GM18870 (cell line): Measurements from ENCODE around the gene CDK7.

Experiments
- ATAC-seq: cut with Tn5 transposase; IDR thresholded peaks from one replicate; pipeline ENCODE4 v1.9.1; 2021; ENCODE audit warnings: moderate library complexity; ENCODE audit not compliant: unreplicated experiment

CDK7 gene

DNA sequence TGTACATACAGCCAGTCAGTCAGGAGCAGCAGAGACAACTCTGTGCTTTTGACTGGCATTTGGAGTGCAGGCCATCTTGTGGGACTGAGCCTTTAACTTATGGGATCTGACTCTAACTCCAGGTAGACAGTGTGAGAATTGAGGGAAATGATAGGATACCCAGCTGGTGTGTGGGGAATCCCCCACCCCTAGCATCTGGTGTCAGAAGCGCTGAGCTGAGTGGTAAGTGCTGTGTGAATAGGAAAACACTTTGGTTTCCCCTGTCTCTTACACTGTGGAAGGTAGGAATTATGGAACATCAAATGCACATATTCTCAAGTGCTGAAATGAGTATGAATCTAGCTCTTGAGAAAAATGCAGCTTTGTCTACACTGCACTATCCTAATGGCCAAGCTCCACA lies 54.0 kb downstream of the CDK7 start:
- ATAC-seq, result no peak

DNA sequence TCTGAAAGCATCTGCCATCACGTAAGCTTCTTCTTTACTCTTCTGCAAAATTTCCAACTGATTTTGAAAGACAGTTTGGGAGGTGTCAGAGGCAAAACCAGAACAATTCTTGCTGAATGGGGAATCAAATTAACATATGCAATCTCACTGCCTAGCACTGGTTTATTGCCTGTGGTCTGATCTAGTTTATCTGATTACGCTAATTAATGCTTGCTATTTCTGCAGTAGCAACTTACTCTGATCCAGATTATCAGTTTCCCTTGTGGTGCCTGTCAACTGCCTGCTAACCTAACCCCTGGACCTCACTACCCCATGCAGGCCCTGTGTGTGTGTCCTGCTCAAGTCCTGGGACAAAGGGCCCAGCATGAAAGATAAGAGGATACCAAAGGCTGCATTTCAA lies 57.6 kb downstream of the CDK7 start:
- no peak for ATAC-seq

DNA sequence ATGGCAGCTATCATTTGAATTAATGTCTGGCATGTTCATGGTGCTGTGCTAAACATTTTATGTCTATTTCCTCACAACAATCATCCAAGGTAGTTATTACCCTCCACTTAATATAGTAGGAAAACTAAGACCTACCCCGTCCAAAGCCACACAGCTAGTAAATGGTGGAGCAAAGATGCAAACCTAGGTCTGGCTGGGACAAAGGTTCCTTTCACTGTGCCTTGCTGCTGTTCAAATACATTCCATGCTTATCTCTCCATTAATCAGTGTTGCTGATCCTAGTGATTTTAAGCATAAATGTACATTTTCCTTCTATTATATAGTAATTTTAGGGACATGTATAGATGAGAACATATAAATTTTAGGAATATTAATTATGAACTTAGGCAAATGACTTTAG lies 59.2 kb downstream of the CDK7 start:
- ATAC-seq, result no peak

DNA sequence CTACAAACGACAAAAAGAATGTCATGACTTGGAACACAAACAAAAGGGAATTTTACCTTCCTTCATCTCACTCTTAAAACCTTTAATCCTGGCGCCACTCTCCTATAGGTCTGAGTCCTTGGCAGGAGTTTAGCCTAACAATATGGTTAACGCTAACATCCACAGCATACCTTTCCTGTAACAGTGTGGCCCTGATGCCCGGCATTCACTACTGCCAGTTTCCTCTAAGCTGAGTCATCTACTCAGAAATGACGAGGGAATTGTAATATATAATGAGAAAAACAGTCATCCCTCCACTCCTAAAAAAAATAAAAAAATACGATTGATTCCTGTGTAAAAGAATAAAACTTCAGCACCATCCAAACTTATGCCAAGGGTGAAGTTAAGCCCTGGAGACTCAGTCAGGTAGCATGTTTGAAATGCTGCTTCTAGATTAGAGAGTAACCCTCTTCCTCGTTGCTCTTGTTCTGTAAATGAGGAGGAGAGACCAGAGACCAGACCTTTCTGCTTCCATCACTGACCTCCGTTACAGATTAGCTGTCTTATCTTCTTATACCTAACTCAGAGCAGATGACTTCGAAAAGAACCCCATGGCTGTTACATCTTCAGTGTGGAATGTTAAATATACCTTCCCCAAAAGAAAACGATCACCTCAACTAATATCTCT lies 60.5 kb downstream of the CDK7 start:
- ATAC-seq, result no peak

DNA sequence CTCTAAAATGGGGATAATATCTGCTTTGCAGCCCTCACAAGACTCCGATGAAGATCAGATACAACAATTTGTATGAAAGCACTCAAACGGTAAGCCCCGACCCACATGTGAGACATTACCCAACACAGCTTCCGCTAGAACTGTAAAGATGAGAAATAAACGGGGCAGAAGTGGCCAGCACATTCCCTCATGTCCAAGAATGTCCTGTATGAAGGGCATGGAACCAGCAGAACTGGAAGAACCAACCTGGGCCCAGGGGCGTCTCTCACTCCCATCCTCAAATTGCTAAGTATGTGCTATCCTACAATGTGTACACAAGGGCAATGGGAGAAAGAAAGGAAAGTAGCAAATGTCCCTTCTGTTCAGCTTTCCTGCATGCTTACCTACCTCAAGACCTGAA lies 64.9 kb downstream of the CDK7 start:
- no peak for ATAC-seq

DNA sequence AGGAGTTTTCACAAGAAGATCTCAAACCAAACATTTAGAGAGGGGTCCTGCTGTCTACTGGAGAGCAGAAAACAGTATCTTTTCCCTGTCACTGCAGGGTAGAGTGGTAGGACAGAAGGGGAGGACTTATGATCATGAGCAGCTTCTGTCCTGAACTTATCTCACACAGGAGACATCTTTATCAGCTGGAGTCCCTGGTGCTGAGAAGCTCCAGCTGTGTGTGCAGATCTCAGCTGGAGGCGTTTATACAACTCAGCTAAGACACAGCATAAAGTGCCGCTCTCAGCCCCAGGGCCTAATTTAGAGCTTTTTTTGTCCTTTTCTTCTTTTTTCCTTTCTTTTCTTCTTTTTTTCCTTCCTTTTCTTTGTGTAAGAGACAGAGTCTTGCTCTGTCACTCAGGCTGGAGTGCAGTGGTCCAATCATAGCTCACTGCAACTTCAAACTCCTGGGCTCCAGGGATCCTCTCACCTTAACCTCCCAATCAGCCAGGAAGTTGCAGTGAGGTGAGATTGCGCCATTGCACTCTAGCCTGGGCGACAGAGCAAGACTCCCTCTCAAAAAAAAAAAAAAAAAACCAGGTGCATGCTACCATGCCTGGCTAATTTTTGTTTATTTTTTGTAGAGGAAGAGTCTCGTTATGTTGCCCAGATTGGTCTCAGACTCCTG lies 66.0 kb downstream of the CDK7 start:
- no peak for ATAC-seq

DNA sequence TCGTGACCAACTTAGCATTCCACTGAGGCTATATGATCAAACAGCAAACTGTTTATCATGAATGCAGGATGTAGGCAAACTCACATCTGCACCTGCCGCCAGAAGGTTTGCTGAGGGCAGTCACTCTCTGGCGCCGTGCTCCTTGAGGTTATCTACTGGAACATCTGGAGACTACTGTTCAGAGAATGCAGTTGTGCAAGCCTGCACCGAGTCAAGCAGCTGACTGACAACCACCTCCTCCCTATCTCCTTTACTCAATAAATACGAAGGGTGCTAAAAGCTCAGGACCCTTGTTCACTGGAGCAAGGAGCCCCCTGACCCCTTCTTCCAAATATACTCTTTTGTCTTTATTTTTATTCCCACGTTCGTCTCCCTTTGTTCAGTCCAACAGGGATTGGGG lies 70.8 kb downstream of the CDK7 start:
- no peak for ATAC-seq

DNA sequence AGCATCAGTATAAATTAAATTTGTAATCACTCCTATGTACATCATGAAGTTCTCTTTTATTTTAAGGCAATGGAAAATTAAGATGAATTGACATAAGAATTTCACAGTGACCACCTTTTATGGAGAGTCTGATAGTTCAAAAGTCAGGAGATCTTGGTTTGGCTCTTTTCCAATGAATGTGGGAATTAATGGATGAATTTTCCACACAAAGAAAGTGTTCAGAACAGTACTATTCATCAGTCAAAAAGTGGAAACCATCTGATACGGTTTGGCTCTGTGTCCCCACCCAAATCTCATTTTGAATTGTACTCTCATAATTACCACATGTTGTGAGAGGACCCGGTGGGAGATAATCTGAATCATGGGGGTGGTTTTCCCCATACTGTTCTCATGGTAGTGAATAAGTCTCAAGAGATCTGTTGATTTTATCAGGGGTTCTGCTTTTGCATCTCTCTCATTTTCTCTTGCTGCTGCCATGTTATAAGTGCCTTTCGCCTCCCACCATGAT lies 73.4 kb downstream of the CDK7 start:
- no peak for ATAC-seq

DNA sequence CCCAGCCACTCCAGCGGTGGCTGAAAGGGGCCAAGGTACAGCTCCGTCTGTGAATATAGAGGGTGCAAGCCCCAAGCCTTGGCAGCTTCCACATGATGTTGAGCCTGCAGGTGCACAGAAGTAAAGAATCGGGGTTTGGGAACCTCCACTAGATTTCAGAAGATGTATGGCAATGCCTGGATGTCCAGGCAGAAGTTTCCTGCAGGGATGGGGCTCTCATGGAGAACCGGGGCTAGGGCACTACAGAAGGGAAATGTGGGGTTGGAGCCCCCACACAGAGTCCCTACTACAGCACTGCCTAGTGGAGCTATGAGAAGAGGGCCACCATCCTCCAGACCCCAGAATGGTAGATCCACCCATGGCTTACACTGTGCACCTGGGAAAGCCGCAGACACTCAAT lies 74.7 kb downstream of the CDK7 start:
- ATAC-seq, result no peak

DNA sequence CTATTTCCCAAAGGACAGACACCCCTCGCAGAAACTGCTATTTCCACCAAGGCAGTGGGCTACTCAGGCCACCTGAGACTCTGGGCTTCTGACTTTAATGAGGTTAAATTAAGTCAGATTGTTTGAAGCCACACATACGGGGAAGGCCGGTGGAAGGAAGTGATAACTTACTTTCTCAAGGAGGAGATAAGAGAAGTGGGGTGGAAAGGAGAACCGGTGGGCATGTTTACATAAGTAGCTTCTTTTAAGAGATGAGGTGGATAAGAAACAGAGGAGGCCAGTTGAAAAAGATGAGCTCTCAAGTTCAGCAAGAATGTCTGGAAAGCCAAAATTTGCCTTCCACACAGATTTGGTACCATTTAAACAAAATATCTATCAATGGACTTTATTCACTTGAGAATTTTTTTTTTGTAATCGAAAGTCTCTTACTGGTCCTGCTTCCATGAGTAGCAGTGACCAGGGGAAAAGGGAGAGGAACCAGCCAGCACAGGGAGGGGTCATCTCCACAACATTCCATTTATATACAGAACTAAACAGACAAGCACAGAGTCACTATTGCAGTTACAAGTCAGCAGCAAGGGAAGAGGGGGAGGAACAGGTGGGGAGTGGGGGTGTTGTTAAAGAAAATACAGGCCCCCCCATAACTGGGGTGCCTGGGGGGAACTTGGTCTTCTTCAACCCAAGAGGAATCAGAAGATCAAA lies 77.9 kb downstream of the CDK7 start:
- ATAC-seq, result no peak

DNA sequence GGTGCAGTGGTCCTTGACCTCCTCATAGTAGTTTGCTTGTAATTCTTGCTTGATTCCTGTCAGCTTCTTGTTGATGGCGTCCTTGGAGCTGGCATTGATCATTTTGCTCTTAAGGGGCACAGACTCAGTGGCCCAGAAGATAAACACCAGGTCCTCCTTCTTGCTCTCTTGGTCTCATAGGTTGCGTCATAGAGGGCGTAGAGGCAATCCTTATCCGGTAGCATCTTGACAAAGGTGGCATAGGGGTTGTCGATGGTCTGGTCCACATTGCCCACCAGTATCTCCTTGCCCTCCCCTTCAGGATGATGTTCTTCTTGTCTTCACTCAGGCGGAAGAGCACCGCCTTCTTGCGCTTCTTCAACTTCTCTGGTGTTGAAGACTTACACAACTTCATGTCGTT lies 78.7 kb downstream of the CDK7 start:
- no peak for ATAC-seq

DNA sequence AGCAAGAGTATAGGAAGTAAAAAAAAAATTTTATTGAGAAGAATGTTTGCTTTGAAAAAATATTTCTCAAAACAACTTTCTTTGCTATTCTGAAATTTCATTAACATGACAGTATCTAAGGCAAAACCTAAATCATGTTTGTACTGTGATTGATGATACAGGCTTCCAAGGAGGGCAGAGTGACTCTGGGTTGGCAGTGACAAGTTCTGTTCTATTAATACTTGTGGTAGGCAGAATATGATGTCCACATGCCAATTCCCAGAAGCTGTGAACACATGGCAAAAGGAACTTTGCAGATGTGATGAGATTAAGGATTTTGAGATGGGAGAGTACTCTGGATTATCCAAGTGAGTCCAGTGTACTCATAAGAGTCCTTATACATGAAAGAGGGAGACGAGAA lies 81.3 kb downstream of the CDK7 start:
- ATAC-seq, result no peak

DNA sequence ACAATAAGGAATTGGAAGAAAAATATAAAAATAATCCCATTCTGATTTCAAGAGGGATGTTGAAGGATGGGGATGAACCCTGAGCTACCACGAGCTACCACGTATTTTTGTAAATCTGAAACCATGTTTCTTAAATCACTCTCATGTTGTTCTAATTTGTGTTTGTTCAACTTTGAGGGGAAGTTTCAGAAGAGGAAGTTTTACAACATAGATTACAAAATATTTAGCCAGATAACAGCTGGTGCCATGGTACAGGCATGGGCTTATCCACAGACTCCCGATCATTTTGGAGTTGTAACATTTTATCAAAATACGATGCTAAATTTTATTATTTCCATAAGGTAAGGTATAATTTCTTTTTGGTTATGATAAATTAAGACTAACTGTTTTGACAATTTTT lies 82.7 kb downstream of the CDK7 start:
- no peak for ATAC-seq

DNA sequence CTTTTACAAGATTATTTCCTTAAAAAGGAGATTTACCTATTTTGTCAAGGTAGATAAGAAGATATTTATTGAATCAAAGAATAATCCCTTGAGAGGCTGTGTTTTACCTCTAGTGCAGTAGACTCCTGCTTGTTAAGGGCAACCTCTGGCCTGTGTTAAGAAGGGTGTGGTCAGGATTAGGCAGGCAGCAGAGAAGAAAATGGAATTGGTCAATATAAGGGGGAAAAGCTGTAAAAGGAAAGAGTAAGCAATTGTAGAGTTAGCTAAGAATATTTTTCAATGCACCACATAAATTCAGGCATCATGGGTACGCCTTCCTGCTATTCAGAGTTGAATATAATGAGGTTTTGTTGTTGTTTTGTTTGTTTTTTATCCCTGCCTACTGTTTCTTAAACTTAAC lies 91.7 kb downstream of the CDK7 start:
- ATAC-seq, result no peak
